OCI-LY1 (cell line): ENCODE data around the gene FGD1.

ENCODE experiments used
- H2AFZ ChIP-seq: fragments of 200-600 bp; sonication (generic), shearing (Covaris generic); 2 replicates; pipeline ENCODE4 v1.6.0; 2014; ENCODE audit warnings: antibody characterized with exemption, mild to moderate bottlenecking, low read length
- H3F3A ChIP-seq: fragments of 200-600 bp; sonication (generic), shearing (Covaris generic); 2 replicates; pipeline ENCODE4 v1.6.0; 2014; ENCODE audit warnings: mild to moderate bottlenecking, antibody characterized with exemption, low read length, moderate library complexity; ENCODE audit not compliant: insufficient read depth
- H3K27ac ChIP-seq: fragments of 200-600 bp; sonication (generic); 2 replicates; pipeline ENCODE4 v1.5.1; 2014; ENCODE audit warnings: low read length, mixed run types, mild to moderate bottlenecking, low read depth; ENCODE audit not compliant: poor library complexity, severe bottlenecking
- H3K27me3 ChIP-seq: fragments of 200-600 bp; sonication (generic); 2 replicates; pipeline ENCODE4 v1.6.0; 2014; ENCODE audit warnings: antibody characterized with exemption, mild to moderate bottlenecking, low read length, moderate library complexity; ENCODE audit not compliant: insufficient read depth
- H3K36me3 ChIP-seq: fragments of 200-600 bp; sonication (generic); 2 replicates; pipeline ENCODE4 v1.6.1; 2014; ENCODE audit warnings: mild to moderate bottlenecking, antibody characterized with exemption, low read length, moderate library complexity, mixed read lengths; ENCODE audit not compliant: insufficient read depth
- H3K4me1 ChIP-seq: fragments of 200-600 bp; sonication (generic); 2 replicates; pipeline ENCODE4 v1.5.1; 2014; ENCODE audit warnings: mild to moderate bottlenecking, low read length, moderate library complexity; ENCODE audit not compliant: insufficient read depth, severe bottlenecking
- H3K4me2 ChIP-seq: fragments of 200-600 bp; sonication (generic), shearing (Covaris generic); 2 replicates; pipeline ENCODE4 v1.6.1; 2014; ENCODE audit warnings: low read length
- H3K4me3 ChIP-seq: fragments of 200-600 bp; sonication (generic); 2 replicates; pipeline ENCODE4 v1.5.1; 2014; ENCODE audit warnings: low read length, low read depth, mild to moderate bottlenecking, mixed read lengths; ENCODE audit not compliant: poor library complexity, severe bottlenecking
- H3K79me2 ChIP-seq: fragments of 200-600 bp; shearing (Covaris generic); 2 replicates; pipeline ENCODE4 v1.6.1; 2016; ENCODE audit warnings: mixed run types, low read length, mixed read lengths; ENCODE audit not compliant: insufficient read depth
- H3K9ac ChIP-seq: fragments of 200-600 bp; sonication (generic), shearing (Covaris generic); 2 replicates; pipeline ENCODE4 v1.6.1; 2014; ENCODE audit warnings: mild to moderate bottlenecking, low read length, mixed read lengths
- H3K9me2 ChIP-seq: fragments of 200-600 bp; sonication (generic), shearing (Covaris generic); 2 replicates; pipeline ENCODE4 v1.6.1; 2014; ENCODE audit warnings: low read depth, mild to moderate bottlenecking, low read length, mixed read lengths
- H3K9me3 ChIP-seq: fragments of 200-600 bp; shearing (Covaris generic); 2 replicates; pipeline ENCODE4 v1.6.1; 2014; ENCODE audit warnings: low read length, mixed read lengths
- H4K20me1 ChIP-seq: fragments of 200-600 bp; sonication (generic), shearing (Covaris generic); 2 replicates; pipeline ENCODE4 v1.6.0; 2016; ENCODE audit warnings: mild to moderate bottlenecking, low read length; ENCODE audit not compliant: insufficient read depth
- CTCF ChIP-seq: fragments of 200-600 bp; sonication (generic), shearing (Covaris generic); IDR thresholded peaks from 2 replicates; pipeline ENCODE4 v1.5.1; 2017; ENCODE audit warnings: mild to moderate bottlenecking, antibody characterized with exemption, low read length, moderate library complexity, mixed read lengths
- EZH2 ChIP-seq: fragments of 200-600 bp; sonication (generic), shearing (Covaris generic); IDR thresholded peaks from 2 replicates; pipeline ENCODE4 v1.8.0; 2017; ENCODE audit warnings: borderline replicate concordance, mixed run types, mild to moderate bottlenecking, antibody characterized with exemption, low read length, moderate library complexity, mixed read lengths

The FGD1 gene

GRCh38 chrX:54530357-54530900 is 34.4 kb upstream of the FGD1 start:
- H4K20me1 ChIP-seq, result no peaks in the 10 kb centered on the region
- H3K79me2 ChIP-seq, result peaks cover 40% of the 10 kb centered on the region
- H3K9ac ChIP-seq, result peak overlapping the region; percentile 95
- no peaks in the 10 kb centered on the region for H3F3A ChIP-seq
- H3K4me1 ChIP-seq, result peaks cover 23% of the 10 kb centered on the region
- H3K4me2 ChIP-seq, result peak overlapping the region; percentile 91
- peak overlapping the region; percentile 56 for H3K27ac ChIP-seq
- H2AFZ ChIP-seq, result no peak overlapping the region
- no peaks in the 10 kb centered on the region for H3K27me3 ChIP-seq
- H3K4me3 ChIP-seq, result peak overlapping the region; percentile 100
- TF ChIP-seq EZH2 (no peak), CTCF (no peak)
- no peaks in the 10 kb centered on the region for H3K9me3 ChIP-seq
- H3K36me3 ChIP-seq, result peaks cover 34% of the 10 kb centered on the region
- no peaks in the 10 kb centered on the region for H3K9me2 ChIP-seq

GRCh38 chrX:54529552-54530356 is 33.7 kb upstream of the FGD1 start, which contains the start of gene GNL3L:
TSS of gene GNL3L (plus strand) at chrX:54530219. CDS start at chrX:54532567, 2,348 bp downstream.
- Histone ChIP-seq H3K9me3 (no peaks in the 10 kb centered on the region), H3K27me3 (no peaks in the 10 kb centered on the region), H3K27ac (peak within 1 kb of the TSS; percentile 72), H4K20me1 (no peaks in the 10 kb centered on the region), H3K4me2 (peak within 1 kb of the TSS; percentile 91), H3K36me3 (peaks cover 33% of the 10 kb centered on the region), H3K9me2 (no peaks in the 10 kb centered on the region), H3F3A (no peaks in the 10 kb centered on the region), H3K4me1 (peaks cover 23% of the 10 kb centered on the region), H3K4me3 (peak within 1 kb of the TSS; percentile 100), H3K79me2 (peaks cover 38% of the 10 kb centered on the region), H2AFZ (no peak within 1 kb of the TSS; the same call in none of the 2 replicates), H3K9ac (peak within 1 kb of the TSS; percentile 95)
- no peak for TF ChIP-seq CTCF
- no peak for TF ChIP-seq EZH2

GRCh38 chrX:54529151-54529550 is 33.1 kb upstream of the FGD1 start:
- H3K79me2 ChIP-seq, result peaks cover 36% of the 10 kb centered on the region
- no peak for TF ChIP-seq CTCF
- TF ChIP-seq EZH2, result no peak
- H3K9me2 ChIP-seq, result no peaks in the 10 kb centered on the region
- H4K20me1 ChIP-seq, result no peaks in the 10 kb centered on the region
- H3K27ac ChIP-seq, result peak overlapping the region; percentile 72
- no peaks in the 10 kb centered on the region for H3K27me3 ChIP-seq
- peaks cover 23% of the 10 kb centered on the region for H3K4me1 ChIP-seq
- no peak overlapping the region; the same call in 1 of the 2 replicates for H3K9ac ChIP-seq
- no peaks in the 10 kb centered on the region for H3K9me3 ChIP-seq
- no peak overlapping the region; the same call in 1 of the 2 replicates for H2AFZ ChIP-seq
- peaks cover 27% of the 10 kb centered on the region for H3K36me3 ChIP-seq
- H3F3A ChIP-seq, result no peaks in the 10 kb centered on the region
- H3K4me2 ChIP-seq, result peak overlapping the region; percentile 71
- peak overlapping the region; percentile 100 for H3K4me3 ChIP-seq
